Measurements from ENCODE around the gene C22orf23. TPM values are rescaled to one million over a fixed set of nuclear protein-coding genes. Genes with fewer than 3 reads are reported as not detected.

Gene C22orf23
- polyA plus RNA-seq, 3 donors = 5.3 to 7.1 (median 5.5) TPM

- DNase-seq (ENCODE audit: extremely low read depth in 1 of 11, low read depth in 9 of 11, low spot score in 4 of 11) = no peak
These were observed 21.5 kb downstream of the C22orf23 start for GRCh38 chr22:37931893-37932389.

GRCh38 chr22:37930952-37931440, 22.4 kb downstream of the C22orf23 start:
- no peak for DNase-seq (ENCODE audit: extremely low read depth in 1 of 11, low read depth in 9 of 11, low spot score in 4 of 11)

GRCh38 chr22:37930270-37930951, 23.0 kb downstream of the C22orf23 start:
- DNase-seq (ENCODE audit: extremely low read depth in 1 of 11, low read depth in 9 of 11, low spot score in 4 of 11) = no peak

- DNase-seq (ENCODE audit: extremely low read depth in 1 of 11, low read depth in 9 of 11, low spot score in 4 of 11) = no peak
These were observed 24.0 kb downstream of the C22orf23 start for GRCh38 chr22:37929390-37929789.

- DNase-seq (ENCODE audit: extremely low read depth in 1 of 11, low read depth in 9 of 11, low spot score in 4 of 11) = no peak
These were observed 25.8 kb downstream of the C22orf23 start for GRCh38 chr22:37927637-37927936.

- no peak for DNase-seq (ENCODE audit: extremely low read depth in 1 of 11, low read depth in 9 of 11, low spot score in 4 of 11)
These were observed 26.4 kb downstream of the C22orf23 start for GRCh38 chr22:37926771-37927636.

- DNase-seq (ENCODE audit: extremely low read depth in 1 of 11, low read depth in 9 of 11, low spot score in 4 of 11) = no peak
These were observed 27.0 kb downstream of the C22orf23 start for GRCh38 chr22:37926358-37926757.

GRCh38 chr22:37925767-37926166, 27.6 kb downstream of the C22orf23 start:
- no peak for DNase-seq (ENCODE audit: extremely low read depth in 1 of 11, low read depth in 9 of 11, low spot score in 4 of 11)

GRCh38 chr22:37925330-37925729, 28.1 kb downstream of the C22orf23 start:
- DNase-seq (ENCODE audit: extremely low read depth in 1 of 11, low read depth in 9 of 11, low spot score in 4 of 11) = peak in 5 of 11 donors; percentile 52 to 68 (median 66)

GRCh38 chr22:37924386-37925065, 28.9 kb downstream of the C22orf23 start:
- DNase-seq (ENCODE audit: extremely low read depth in 1 of 11, low read depth in 9 of 11, low spot score in 4 of 11) = no peak

- DNase-seq (ENCODE audit: extremely low read depth in 1 of 11, low read depth in 9 of 11, low spot score in 4 of 11) = no peak
These were observed 29.5 kb downstream of the C22orf23 start for GRCh38 chr22:37923927-37924326.

GRCh38 chr22:37922191-37922590, 31.2 kb downstream of the C22orf23 start:
- DNase-seq (ENCODE audit: extremely low read depth in 1 of 11, low read depth in 9 of 11, low spot score in 4 of 11) = no peak

GRCh38 chr22:37920126-37920525, 33.3 kb downstream of the C22orf23 start:
- no peak for DNase-seq (ENCODE audit: extremely low read depth in 1 of 11, low read depth in 9 of 11, low spot score in 4 of 11)

- no peak for DNase-seq (ENCODE audit: extremely low read depth in 1 of 11, low read depth in 9 of 11, low spot score in 4 of 11)
These were observed 34.7 kb downstream of the C22orf23 start for GRCh38 chr22:37918580-37919270.

- DNase-seq (ENCODE audit: extremely low read depth in 1 of 11, low read depth in 9 of 11, low spot score in 4 of 11) = no peak
These were observed 35.4 kb downstream of the C22orf23 start for GRCh38 chr22:37917874-37918548.

GRCh38 chr22:37916311-37916710, 37.1 kb downstream of the C22orf23 start:
- no peak for DNase-seq (ENCODE audit: extremely low read depth in 1 of 11, low read depth in 9 of 11, low spot score in 4 of 11)

GRCh38 chr22:37913233-37913721, 40.1 kb downstream of the C22orf23 start:
- no peak for DNase-seq (ENCODE audit: extremely low read depth in 1 of 11, low read depth in 9 of 11, low spot score in 4 of 11)

- no peak for DNase-seq (ENCODE audit: extremely low read depth in 1 of 11, low read depth in 9 of 11, low spot score in 4 of 11)
These were observed 41.2 kb downstream of the C22orf23 start for GRCh38 chr22:37912171-37912570.

Measured in renal cortex interstitium (tissue), 11 donors.